HepG2 (cell line): Measurements from ENCODE around the gene VEGFA. TPM values are rescaled to one million over a fixed set of nuclear protein-coding genes. Genes with fewer than 3 reads are reported as not detected.

ENCODE experiments used
- ARID5B ChIP-seq: IDR thresholded peaks from 2 replicates; pipeline ENCODE4 v1.4.0; 2020; ENCODE audit warnings: mild to moderate bottlenecking, missing genetic modification reagents
- CBX5 ChIP-seq: sonication (generic); formaldehyde crosslinking; IDR thresholded peaks from 2 replicates; pipeline ENCODE4 v1.4.0; 2020; ENCODE audit warnings: missing genetic modification reagents, borderline replicate concordance
- EHMT2 ChIP-seq: fragments of 200-600 bp; sonication (generic); IDR thresholded peaks from 2 replicates; pipeline ENCODE4 v1.7.0; 2017; ENCODE audit warnings: antibody characterized with exemption, low read depth, low read length, borderline replicate concordance
- ETV5 ChIP-seq: IDR thresholded peaks from 2 replicates; pipeline ENCODE4 v1.6.1; 2018; ENCODE audit warnings: missing biosample characterization, missing genetic modification reagents, inconsistent platforms, borderline replicate concordance
- SNAPC2 ChIP-seq: sonication (generic); formaldehyde crosslinking; IDR thresholded peaks from 2 replicates; pipeline ENCODE4 v1.8.1; 2022; ENCODE audit warnings: mild to moderate bottlenecking, missing genetic modification reagents
- ZBTB7A ChIP-seq: sonication (generic); formaldehyde crosslinking; IDR thresholded peaks from 2 replicates; pipeline ENCODE4 v1.8.0; 2022; ENCODE audit warnings: mild to moderate bottlenecking, missing genetic modification reagents
- ZFAT ChIP-seq: sonication (generic); formaldehyde crosslinking; conservative IDR thresholded peaks from 2 replicates; pipeline ENCODE4 v1.8.1; 2023; ENCODE audit warnings: missing genetic modification reagents, inconsistent platforms
- ZHX2 ChIP-seq, 2 experiments: sonication (generic) in 1 of 2; formaldehyde crosslinking in 1 of 2; IDR thresholded peaks; 2 replicates each; pipeline versions ENCODE4 v1.6.1 to v1.9.0; 2014 to 2022; ENCODE audit warnings: antibody characterized with exemption in 1 of 2, borderline replicate concordance in 1 of 2, inconsistent platforms in 1 of 2, low read depth in 1 of 2, missing genetic modification reagents in 1 of 2
- ZNF180 ChIP-seq: sonication (generic); formaldehyde crosslinking; IDR thresholded peaks from 2 replicates; pipeline ENCODE4 v1.4.0; 2020; ENCODE audit warnings: low read depth, missing genetic modification reagents, borderline replicate concordance
- ZNF530 ChIP-seq: sonication (generic); formaldehyde crosslinking; IDR thresholded peaks from 2 replicates; pipeline ENCODE4 v1.5.0; 2020; ENCODE audit warnings: low read depth, mild to moderate bottlenecking, missing genetic modification reagents
- ZNF841 ChIP-seq: sonication (generic); formaldehyde crosslinking; IDR thresholded peaks from 2 replicates; pipeline ENCODE4 v1.8.1; 2023; ENCODE audit warnings: missing genetic modification reagents, borderline replicate concordance
- polyA plus RNA-seq, 8 experiments: library from polyadenylated mRNA; depleted of rRNA in 3 of 8; stranded (reverse) in 7 of 8; unstranded in 1 of 8; fragments of >200 nt; fragmentation: Illumina TruSeq in 4 of 8; extraction: Trizol in 4 of 8; gene quantifications; 2 replicates each; pipeline versions ENCODE4 v1.2.1 to v1.2.3, GENCODE V29; 2011 to 2016; ENCODE audit warnings: low read depth in 4 of 8, missing spikeins in 1 of 8, mixed read lengths in 1 of 8; ENCODE audit not compliant: insufficient read depth in 1 of 8
- total RNA-seq, 5 experiments: library from RNA; depleted of rRNA; stranded (reverse); fragments of >200 nt; fragmentation: Illumina TruSeq; extraction: Trizol; gene quantifications; 2 replicates each; pipeline ENCODE4 v1.2.3, GENCODE V29; 2016; ENCODE audit warnings: low read depth in 1 of 5
- TF ChIP-seq, protein P1 (sequence below): sonication (generic); formaldehyde crosslinking; IDR thresholded peaks from 2 replicates; pipeline ENCODE4 v1.4.0; 2020; ENCODE audit warnings: missing genetic modification reagents, borderline replicate concordance

Gene VEGFA
- total and polyA plus RNA-seq, 2 of the 13 experiments (the other 11 are each of a cell fraction or from before 2014, with no cell fraction given) = 68.1 to 629 TPM

- peak; percentile 59 for TF ChIP-seq ARID5B
- TF ChIP-seq ZBTB7A (CRISPR knock-in tag) = peak; percentile 86; the same call in 1 of the 2 replicates
- no peak for TF ChIP-seq EHMT2
- TF ChIP-seq ETV5 (CRISPR knock-in tag) = no peak; the same call in 1 of the 2 replicates
- no peak for TF ChIP-seq ZFAT (CRISPR knock-in tag)
- TF ChIP-seq CBX5 (CRISPR knock-in tag) = no peak
- TF ChIP-seq ZHX2 (IDR thresholded peaks at IDR 0.05; ENCODE audit: low read depth) = 0 out of 2 replicates have a peak, but pooled peaks have one; percentile 37
- no peak for TF ChIP-seq ZHX2 (CRISPR knock-in tag; IDR thresholded peaks at IDR 0.05; ENCODE audit: borderline replicate concordance)
- TF ChIP-seq ZNF530 (CRISPR knock-in tag) = no peak
- TF ChIP-seq, protein P1, sequence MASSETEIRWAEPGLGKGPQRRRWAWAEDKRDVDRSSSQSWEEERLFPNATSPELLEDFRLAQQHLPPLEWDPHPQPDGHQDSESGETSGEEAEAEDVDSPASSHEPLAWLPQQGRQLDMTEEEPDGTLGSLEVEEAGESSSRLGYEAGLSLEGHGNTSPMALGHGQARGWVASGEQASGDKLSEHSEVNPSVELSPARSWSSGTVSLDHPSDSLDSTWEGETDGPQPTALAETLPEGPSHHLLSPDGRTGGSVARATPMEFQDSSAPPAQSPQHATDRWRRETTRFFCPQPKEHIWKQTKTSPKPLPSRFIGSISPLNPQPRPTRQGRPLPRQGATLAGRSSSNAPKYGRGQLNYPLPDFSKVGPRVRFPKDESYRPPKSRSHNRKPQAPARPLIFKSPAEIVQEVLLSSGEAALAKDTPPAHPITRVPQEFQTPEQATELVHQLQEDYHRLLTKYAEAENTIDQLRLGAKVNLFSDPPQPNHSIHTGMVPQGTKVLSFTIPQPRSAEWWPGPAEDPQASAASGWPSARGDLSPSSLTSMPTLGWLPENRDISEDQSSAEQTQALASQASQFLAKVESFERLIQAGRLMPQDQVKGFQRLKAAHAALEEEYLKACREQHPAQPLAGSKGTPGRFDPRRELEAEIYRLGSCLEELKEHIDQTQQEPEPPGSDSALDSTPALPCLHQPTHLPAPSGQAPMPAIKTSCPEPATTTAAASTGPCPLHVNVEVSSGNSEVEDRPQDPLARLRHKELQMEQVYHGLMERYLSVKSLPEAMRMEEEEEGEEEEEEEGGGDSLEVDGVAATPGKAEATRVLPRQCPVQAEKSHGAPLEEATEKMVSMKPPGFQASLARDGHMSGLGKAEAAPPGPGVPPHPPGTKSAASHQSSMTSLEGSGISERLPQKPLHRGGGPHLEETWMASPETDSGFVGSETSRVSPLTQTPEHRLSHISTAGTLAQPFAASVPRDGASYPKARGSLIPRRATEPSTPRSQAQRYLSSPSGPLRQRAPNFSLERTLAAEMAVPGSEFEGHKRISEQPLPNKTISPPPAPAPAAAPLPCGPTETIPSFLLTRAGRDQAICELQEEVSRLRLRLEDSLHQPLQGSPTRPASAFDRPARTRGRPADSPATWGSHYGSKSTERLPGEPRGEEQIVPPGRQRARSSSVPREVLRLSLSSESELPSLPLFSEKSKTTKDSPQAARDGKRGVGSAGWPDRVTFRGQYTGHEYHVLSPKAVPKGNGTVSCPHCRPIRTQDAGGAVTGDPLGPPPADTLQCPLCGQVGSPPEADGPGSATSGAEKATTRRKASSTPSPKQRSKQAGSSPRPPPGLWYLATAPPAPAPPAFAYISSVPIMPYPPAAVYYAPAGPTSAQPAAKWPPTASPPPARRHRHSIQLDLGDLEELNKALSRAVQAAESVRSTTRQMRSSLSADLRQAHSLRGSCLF (CRISPR knock-in tag) = no peak
- TF ChIP-seq SNAPC2 (CRISPR knock-in tag) = 0 out of 2 replicates have a peak, but pooled peaks have one; percentile 46
- TF ChIP-seq ZNF180 (CRISPR knock-in tag) = no peak
- TF ChIP-seq ZNF841 (CRISPR knock-in tag) = no peak
Measured at GRCh38 chr6:43736211-43736786, 33.7 kb upstream of the VEGFA start (continued).
